Measurements from ENCODE around the gene CD40. TPM values are rescaled to one million over a fixed set of nuclear protein-coding genes. Genes with fewer than 3 reads are reported as not detected.
A peak's percentile ranks its signal among the peaks of the same experiment; 100 is the strongest.

The CD40 gene
- total and polyA plus RNA-seq, 10 of the 15 experiments (the other 5 are each of a cell fraction or from before 2014, with no cell fraction given), result 40.8 to 193 (median 89.5) TPM

- TF ChIP-seq SKIL (IDR thresholded peaks at IDR 0.05; ENCODE audit: low read depth, poor library complexity, severe bottlenecking) (no peak), JUNB (IDR thresholded peaks at IDR 0.05) (no peak), TCF3 (IDR thresholded peaks at IDR 0.05; ENCODE audit: borderline replicate concordance, insufficient read depth, low read depth, low read length) (peak; percentile 86), STAT3 (IDR thresholded peaks at IDR 0.05; ENCODE audit: low read depth, low read length) (no peak), ZNF274 (IDR thresholded peaks at IDR 0.05; ENCODE audit: insufficient read depth, insufficient read length) (no peak), MXI1 (IDR thresholded peaks at IDR 0.05; ENCODE audit: low read depth, low read length) (peak; percentile 92), LARP7 (IDR thresholded peaks at IDR 0.05) (peak; percentile 99), RCOR1 (conservative IDR thresholded peaks at IDR 0.05; ENCODE audit: low read depth, low read length) (no peak), FOS (IDR thresholded peaks at IDR 0.05; ENCODE audit: borderline replicate concordance, extremely low read depth, insufficient read length) (no peak), SP1 (IDR thresholded peaks at IDR 0.05; ENCODE audit: low read depth, low read length) (no peak), EGR1 (IDR thresholded peaks at IDR 0.05; ENCODE audit: borderline replicate concordance in 1 of 2, low read depth in 2 of 2, low read length in 2 of 2) (peak; percentile 40 to 64; a peak in 2 of 3 replicates), CHD1 (IDR thresholded peaks at IDR 0.05; ENCODE audit: low read depth, low read length) (no peak; the same call in 1 of the 2 replicates), IRF3 (IDR thresholded peaks at IDR 0.05) (no peak), NFYB (IDR thresholded peaks at IDR 0.05; ENCODE audit: insufficient read depth, low read depth, low read length) (no peak), NFIC (IDR thresholded peaks at IDR 0.05; ENCODE audit: low read depth, low read length) (no peak), ZNF622 (IDR thresholded peaks at IDR 0.05) (no peak; the same call in 1 of the 2 replicates), RAD21 (IDR thresholded peaks at IDR 0.05; ENCODE audit: insufficient read depth, low read depth, low read length) (peak; percentile 25; the same call in 1 of the 2 replicates), RAD51 (IDR thresholded peaks at IDR 0.05) (no peak), ZZZ3 (IDR thresholded peaks at IDR 0.05; ENCODE audit: control insufficient read depth, insufficient read length, low read depth) (no peak), CREM (IDR thresholded peaks at IDR 0.05; ENCODE audit: low read depth) (peak; percentile 73), ESRRA (IDR thresholded peaks at IDR 0.05; ENCODE audit: low read length) (no peak)
- TF ChIP-seq, protein P1, sequence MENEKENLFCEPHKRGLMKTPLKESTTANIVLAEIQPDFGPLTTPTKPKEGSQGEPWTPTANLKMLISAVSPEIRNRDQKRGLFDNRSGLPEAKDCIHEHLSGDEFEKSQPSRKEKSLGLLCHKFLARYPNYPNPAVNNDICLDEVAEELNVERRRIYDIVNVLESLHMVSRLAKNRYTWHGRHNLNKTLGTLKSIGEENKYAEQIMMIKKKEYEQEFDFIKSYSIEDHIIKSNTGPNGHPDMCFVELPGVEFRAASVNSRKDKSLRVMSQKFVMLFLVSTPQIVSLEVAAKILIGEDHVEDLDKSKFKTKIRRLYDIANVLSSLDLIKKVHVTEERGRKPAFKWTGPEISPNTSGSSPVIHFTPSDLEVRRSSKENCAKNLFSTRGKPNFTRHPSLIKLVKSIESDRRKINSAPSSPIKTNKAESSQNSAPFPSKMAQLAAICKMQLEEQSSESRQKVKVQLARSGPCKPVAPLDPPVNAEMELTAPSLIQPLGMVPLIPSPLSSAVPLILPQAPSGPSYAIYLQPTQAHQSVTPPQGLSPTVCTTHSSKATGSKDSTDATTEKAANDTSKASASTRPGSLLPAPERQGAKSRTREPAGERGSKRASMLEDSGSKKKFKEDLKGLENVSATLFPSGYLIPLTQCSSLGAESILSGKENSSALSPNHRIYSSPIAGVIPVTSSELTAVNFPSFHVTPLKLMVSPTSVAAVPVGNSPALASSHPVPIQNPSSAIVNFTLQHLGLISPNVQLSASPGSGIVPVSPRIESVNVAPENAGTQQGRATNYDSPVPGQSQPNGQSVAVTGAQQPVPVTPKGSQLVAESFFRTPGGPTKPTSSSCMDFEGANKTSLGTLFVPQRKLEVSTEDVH (IDR thresholded peaks at IDR 0.05; ENCODE audit: low read depth, partially characterized antibody), result peak; percentile 61
- TF ChIP-seq, protein P2, sequence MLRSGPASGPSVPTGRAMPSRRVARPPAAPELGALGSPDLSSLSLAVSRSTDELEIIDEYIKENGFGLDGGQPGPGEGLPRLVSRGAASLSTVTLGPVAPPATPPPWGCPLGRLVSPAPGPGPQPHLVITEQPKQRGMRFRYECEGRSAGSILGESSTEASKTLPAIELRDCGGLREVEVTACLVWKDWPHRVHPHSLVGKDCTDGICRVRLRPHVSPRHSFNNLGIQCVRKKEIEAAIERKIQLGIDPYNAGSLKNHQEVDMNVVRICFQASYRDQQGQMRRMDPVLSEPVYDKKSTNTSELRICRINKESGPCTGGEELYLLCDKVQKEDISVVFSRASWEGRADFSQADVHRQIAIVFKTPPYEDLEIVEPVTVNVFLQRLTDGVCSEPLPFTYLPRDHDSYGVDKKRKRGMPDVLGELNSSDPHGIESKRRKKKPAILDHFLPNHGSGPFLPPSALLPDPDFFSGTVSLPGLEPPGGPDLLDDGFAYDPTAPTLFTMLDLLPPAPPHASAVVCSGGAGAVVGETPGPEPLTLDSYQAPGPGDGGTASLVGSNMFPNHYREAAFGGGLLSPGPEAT (IDR thresholded peaks at IDR 0.05; ENCODE audit: low read depth), result no peak
Observed at GRCh38 chr20:46089417-46090388, 28.4 kb upstream of the CD40 start, which contains the start of gene NCOA5 (continued).

Data from GM12878 (cell line).